Common myeloid progenitor, CD34-positive (primary cell): ENCODE data around the gene MAP2K3.
"Not testable (repeated sequence)": the region's sequence is repeated elsewhere in the genome, so short reads cannot be mapped to it uniquely, and the experiment has no call there.

Experiments
- CTCF ChIA-PET: fragments of 350-600 bp; sonication (Branson Sonifier 250); formaldehyde crosslinking; loops from one replicate; lab custom pipeline; 2021; ENCODE audit warnings: antibody characterized with exemption; lab: Charles Lee
- POLR2A ChIA-PET: fragments of 350-600 bp; sonication (Branson Sonifier 250); formaldehyde crosslinking; loops from one replicate; lab custom pipeline; 2021; ENCODE audit warnings: antibody characterized with exemption; lab: Charles Lee
- DNase-seq, 3 donors: peaks; one replicate each; pipeline versions ENCODE4 v3.0.0 to v3.0.0-alpha.2; 2013
- H3K27ac ChIP-seq, 2 experiments: 1 replicate in 1 of 2; 2 replicates in 1 of 2; pipeline ENCODE4 v1.7.0; 2013; ENCODE audit warnings: inconsistent platforms in 2 of 2, low read length in 2 of 2, mild to moderate bottlenecking in 2 of 2, low read depth in 1 of 2, moderate library complexity in 1 of 2; ENCODE audit not compliant: severe bottlenecking in 2 of 2, insufficient read depth in 1 of 2, poor library complexity in 1 of 2
- H3K27me3 ChIP-seq, 5 experiments: replicated peaks in 2 of 5; 1 replicate in 3 of 5; 2 replicates in 2 of 5; pipeline versions ENCODE4 v1.6.1 to v1.7.0; 2013; ENCODE audit warnings: low read length in 4 of 5, mild to moderate bottlenecking in 2 of 5, moderate library complexity in 2 of 5, inconsistent platforms in 1 of 5; ENCODE audit not compliant: insufficient read depth in 5 of 5, control insufficient read depth in 4 of 5
- H3K36me3 ChIP-seq, 4 experiments: 1 replicate in 2 of 4; 2 replicates in 2 of 4; pipeline versions ENCODE4 v1.6.1 to v1.7.0; 2013; ENCODE audit warnings: low read length in 3 of 4, control low read depth in 1 of 4, mild to moderate bottlenecking in 1 of 4; ENCODE audit not compliant: control insufficient read depth in 4 of 4, insufficient read depth in 4 of 4
- H3K4me1 ChIP-seq, 4 experiments: 1 replicate in 3 of 4; 2 replicates in 1 of 4; pipeline versions ENCODE4 v1.6.1 to v1.7.1; 2013; ENCODE audit warnings: low read length in 3 of 4, mild to moderate bottlenecking in 3 of 4, control low read depth in 1 of 4, inconsistent platforms in 1 of 4, moderate library complexity in 1 of 4; ENCODE audit not compliant: control insufficient read depth in 4 of 4, insufficient read depth in 4 of 4; ENCODE audit errors: control extremely low read depth in 1 of 4
- H3K4me3 ChIP-seq, 7 experiments: 1 replicate in 4 of 7; 2 replicates in 3 of 7; pipeline versions ENCODE4 v1.5.1 to v1.7.0; 2013; ENCODE audit warnings: mild to moderate bottlenecking in 7 of 7, low read length in 6 of 7, moderate library complexity in 6 of 7, inconsistent platforms in 2 of 7, low read depth in 2 of 7, control low read depth in 1 of 7; ENCODE audit not compliant: insufficient read depth in 4 of 7, control insufficient read depth in 1 of 7; ENCODE audit errors: extremely low read depth in 1 of 7
- H3K9me3 ChIP-seq, 5 experiments: 1 replicate in 4 of 5; 2 replicates in 1 of 5; pipeline versions ENCODE4 v1.6.1 to v1.7.1; 2013; ENCODE audit warnings: low read length in 4 of 5, mild to moderate bottlenecking in 2 of 5, inconsistent platforms in 1 of 5, low read depth in 1 of 5, moderate library complexity in 1 of 5; ENCODE audit not compliant: control insufficient read depth in 4 of 5, insufficient read depth in 2 of 5; ENCODE audit errors: control extremely low read depth in 1 of 5
- WGBS: methylation state at CpG from one replicate; pipeline ENCODE4 v1.1.5; 2013; ENCODE audit not compliant: insufficient coverage; 5-methylcytosine and 5-hydroxymethylcytosine counted together

MAP2K3 gene

DNA sequence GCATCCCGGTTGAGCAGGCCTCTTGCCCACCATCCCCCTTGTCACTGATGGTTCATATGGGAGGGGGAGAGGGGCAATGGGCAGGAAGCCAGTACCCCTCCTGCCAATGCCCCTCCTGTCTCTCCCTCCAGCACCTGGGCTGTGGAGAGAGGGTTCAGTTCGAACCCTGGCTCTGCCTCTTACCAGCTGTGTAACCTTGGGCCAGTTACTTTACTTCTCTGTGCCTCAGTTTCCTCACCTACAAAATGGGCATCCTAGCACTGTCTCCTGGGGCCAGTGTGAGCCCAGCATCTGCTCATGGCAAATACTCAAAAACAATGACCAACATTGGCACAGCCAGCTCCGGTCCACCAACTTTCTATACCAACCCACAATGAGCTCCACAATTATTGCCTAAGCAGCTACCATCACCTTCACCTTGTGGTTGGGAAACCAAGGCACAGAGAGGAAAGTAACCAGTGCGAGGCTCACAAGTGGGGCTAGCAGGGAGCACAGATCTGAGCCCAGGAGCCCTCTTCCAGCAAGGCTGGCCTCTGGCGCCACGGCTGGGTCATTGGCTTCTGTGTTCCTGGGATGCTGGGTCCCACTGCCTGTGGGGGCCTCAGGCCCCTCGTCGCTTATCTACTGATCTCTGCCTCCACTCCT, 53.6 kb downstream of the MAP2K3 start:
- H3K4me1 ChIP-seq, H3K4me3 ChIP-seq, H3K27me3 ChIP-seq, H3K9me3 ChIP-seq, CTCF ChIA-PET, H3K27ac ChIP-seq, DNase-seq, H3K36me3 ChIP-seq, POLR2A ChIA-PET: not testable (repeated sequence)
- 79% methylated on average over 7 of the region's 8 CpGs for WGBS

DNA sequence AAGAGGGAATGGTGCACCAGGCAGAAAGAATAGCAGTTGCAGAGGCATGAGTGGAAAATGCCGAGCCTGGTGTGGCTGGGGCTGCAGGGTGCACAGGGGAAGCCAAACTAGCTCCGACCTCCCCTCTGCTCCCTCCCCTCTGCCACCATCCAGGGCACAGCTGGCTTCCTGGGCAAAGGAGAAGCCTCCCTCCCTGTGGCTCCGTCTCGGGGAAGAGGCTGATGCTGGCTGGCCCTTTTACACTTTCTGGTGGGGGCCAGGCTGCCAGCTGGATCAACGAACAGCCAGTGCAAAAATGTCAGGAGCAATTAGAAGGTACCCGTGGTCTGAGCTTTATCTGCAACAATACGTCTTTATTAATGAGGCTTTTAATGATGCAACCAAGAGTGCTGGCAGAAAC, 54.5 kb downstream of the MAP2K3 start:
- H3K9me3 ChIP-seq, result no peaks in the 10 kb centered on the region
- no peaks in the 10 kb centered on the region for H3K36me3 ChIP-seq
- H3K4me3 ChIP-seq, result no peak overlapping the region
- no peak for DNase-seq
- POLR2A ChIA-PET, result no interaction called here
- H3K4me1 ChIP-seq, result no peaks in the 10 kb centered on the region
- H3K27me3 ChIP-seq, result no peaks in the 10 kb centered on the region
- WGBS, result 67% methylated on average over 7 of the region's 7 CpGs
- CTCF ChIA-PET, result no interaction called here
- H3K27ac ChIP-seq, result no peak overlapping the region

DNA sequence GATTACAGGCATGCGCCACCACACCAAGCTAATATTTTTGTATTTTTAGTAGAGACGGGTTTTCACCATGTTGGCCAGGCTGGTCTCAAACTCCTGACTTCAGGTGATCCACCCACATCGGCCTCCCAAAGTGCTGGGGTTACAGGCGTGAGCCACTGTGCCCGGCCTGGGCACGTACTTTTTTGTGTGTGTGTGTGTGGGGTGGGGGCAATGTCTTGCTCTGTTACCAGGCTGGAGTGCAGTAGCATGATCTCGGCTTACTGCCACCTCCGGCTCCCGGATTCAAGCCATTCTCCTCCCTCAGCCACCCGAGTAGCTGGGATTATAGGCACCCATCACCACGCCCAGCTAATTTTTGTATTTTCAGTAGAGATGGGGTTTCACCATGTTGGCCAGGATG, 55.1 kb downstream of the MAP2K3 start:
- H3K36me3 ChIP-seq, DNase-seq, POLR2A ChIA-PET, CTCF ChIA-PET, H3K27me3 ChIP-seq, H3K4me1 ChIP-seq, H3K4me3 ChIP-seq, H3K27ac ChIP-seq, H3K9me3 ChIP-seq: not testable (repeated sequence)
- 97% methylated on average over 6 of the region's 11 CpGs for WGBS

DNA sequence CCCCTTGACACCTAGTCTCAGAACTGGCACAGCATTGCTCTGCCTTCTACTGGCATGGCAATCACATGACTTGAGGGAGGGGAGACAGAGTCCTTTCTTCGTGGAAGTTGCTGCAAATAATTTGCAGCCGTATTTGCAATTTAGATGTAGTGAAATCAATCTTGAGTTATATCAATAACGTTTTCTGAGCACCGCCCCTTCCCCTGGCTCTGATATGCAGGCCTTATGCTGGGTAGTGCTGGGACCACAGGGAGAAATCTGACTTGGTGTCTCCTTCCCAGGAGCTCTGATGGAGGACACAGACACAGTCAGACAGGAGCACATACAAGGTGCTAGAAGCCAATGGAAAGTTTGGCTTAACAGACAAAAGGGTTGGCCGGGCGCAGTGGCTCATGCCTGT, 55.9 kb downstream of the MAP2K3 start:
- CTCF ChIA-PET, H3K27me3 ChIP-seq, H3K27ac ChIP-seq, POLR2A ChIA-PET, H3K36me3 ChIP-seq, DNase-seq, H3K4me1 ChIP-seq, H3K4me3 ChIP-seq, H3K9me3 ChIP-seq: not testable (repeated sequence)
- 85% methylated on average over 4 of the region's 6 CpGs for WGBS

DNA sequence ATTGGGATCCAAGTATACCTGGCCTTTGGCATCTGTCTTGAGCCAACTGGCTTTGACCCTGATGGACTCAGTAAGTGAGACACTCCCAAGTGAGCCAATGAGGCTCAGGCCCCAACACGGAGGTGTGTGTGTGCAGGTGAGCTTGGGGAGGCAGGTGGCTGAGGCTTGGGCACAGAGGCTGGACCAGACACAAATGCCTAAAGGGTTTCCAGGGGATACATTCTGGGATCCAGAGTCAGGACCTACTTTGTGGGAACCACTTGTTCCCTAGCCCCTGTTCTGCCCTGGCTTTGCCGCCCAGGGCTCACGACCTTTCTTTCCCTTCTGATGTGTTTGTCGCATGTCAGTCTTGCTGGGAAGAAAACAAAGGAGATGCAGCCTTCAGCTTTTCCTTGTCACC, 56.8 kb downstream of the MAP2K3 start:
- H3K27ac ChIP-seq, H3K4me1 ChIP-seq, DNase-seq, H3K27me3 ChIP-seq, CTCF ChIA-PET, H3K9me3 ChIP-seq, H3K4me3 ChIP-seq, POLR2A ChIA-PET, H3K36me3 ChIP-seq: not testable (repeated sequence)
- WGBS, result no CpG with 5 or more reads among the region's 4 CpGs

DNA sequence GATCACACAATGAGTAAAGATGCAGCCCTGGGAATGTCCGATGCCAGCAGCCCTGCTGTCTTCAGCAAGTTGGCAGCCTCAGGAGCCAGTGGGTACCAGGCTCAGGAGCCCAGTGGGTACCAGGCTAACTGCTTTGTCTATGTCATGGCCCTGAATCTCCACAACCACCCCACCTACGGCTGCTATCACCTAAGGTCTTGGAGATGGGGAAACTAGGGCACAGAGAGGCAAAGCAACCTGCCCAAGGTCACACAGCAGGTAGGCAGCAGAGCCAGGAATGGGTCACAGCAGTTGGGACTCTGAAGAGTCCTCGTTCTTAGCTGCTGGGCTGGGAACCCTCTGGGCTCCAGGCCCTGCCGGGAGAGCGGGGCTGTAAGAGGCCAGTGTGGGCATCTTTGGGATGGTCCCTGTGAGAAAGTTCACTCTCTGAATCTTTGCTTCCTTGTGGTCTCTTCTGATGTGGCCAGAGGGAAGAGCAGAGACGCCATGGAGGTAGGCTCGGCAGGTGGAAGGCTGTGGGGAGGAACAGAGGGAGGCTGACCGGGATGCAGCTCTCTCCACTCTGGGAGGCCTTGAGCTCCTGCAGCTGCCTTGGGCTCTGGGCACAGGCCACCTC, 57.5 kb downstream of the MAP2K3 start:
- H3K9me3 ChIP-seq, H3K27ac ChIP-seq, POLR2A ChIA-PET, H3K27me3 ChIP-seq, CTCF ChIA-PET, H3K4me3 ChIP-seq, H3K36me3 ChIP-seq, H3K4me1 ChIP-seq, DNase-seq: not testable (repeated sequence)
- WGBS, result 92% methylated on average over 7 of the region's 8 CpGs

DNA sequence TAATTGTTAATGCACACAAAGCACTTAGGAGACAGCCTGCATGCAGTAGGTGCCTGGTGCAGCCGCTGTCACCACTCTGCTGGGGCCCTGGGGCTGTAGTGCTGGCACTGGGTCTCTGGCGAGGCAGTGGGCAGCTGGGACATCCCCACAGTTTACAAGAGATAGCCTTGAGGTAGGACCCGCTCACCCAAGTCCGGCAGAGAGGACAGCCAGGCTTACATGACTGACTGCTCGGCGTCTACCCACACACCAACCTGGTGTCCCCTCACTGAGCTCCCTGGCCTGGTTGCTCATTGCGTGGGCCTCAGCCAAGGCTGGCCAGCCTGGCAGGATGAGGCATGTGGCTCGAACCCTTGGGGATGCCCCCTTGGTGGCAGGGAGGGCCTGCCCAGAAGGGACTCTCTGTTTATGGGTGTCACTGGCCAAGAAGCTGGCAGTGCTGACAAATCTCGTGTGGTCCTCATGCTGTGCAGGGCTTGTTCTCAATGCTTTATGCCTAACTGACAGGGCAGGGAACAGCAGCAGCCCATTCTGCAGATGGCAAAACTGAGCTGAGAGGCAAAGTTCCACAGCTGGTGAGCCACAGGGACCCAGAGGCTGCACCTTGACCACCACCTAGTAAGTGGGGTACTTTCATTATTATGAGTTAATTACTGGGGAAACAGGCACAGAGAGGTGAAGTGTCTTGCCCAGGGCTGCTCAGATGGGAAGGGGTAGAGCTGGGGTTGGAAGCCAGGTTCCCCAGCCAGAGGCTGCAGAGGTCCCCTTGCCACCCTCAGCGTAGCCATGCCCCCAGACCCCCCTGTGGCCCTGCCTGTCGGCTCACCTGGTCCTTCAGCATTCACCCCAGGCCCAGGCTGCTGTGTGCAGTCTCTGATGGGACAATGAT, 58.8 kb downstream of the MAP2K3 start:
- CTCF ChIA-PET, H3K36me3 ChIP-seq, H3K4me3 ChIP-seq, H3K27ac ChIP-seq, DNase-seq, H3K27me3 ChIP-seq, H3K9me3 ChIP-seq, H3K4me1 ChIP-seq: not testable (repeated sequence)
- POLR2A ChIA-PET, result interaction anchor here (0.6 kb wide), 1 partner anchor 29 kb away, joined by 3 read pairs; no protein-coding TSS in a partner anchor
- 75% methylated on average over 7 of the region's 11 CpGs for WGBS
